GM04504 (cell line): Measurements from ENCODE around the gene PIM1.
A peak's percentile ranks its signal among the peaks of the same experiment; 100 is the strongest.
"Not testable (repeated sequence)": the region's sequence is repeated elsewhere in the genome, so short reads cannot be mapped to it uniquely, and the experiment has no call there.

Experiments used
- DNase-seq: peaks from one replicate; pipeline ENCODE4 v3.0.0-alpha.2; 2012; ENCODE audit warnings: low read depth

PIM1 gene

GRCh38 chr6:37171201-37171969 is 1.4 kb downstream of the PIM1 start:
- DNase-seq, result peak; percentile 24

- peak; percentile 89 for DNase-seq
These were observed 2.2 kb downstream of the PIM1 start for GRCh38 chr6:37171970-37172812.

GRCh38 chr6:37172912-37173492 is 3.0 kb downstream of the PIM1 start:
- no peak for DNase-seq

- DNase-seq, result no peak
These were observed 3.7 kb downstream of the PIM1 start for GRCh38 chr6:37173493-37174195.

- no peak for DNase-seq
These were observed 4.2 kb downstream of the PIM1 start for GRCh38 chr6:37174196-37174514.

- DNase-seq, result no peak
These were observed 4.8 kb downstream of the PIM1 start for GRCh38 chr6:37174515-37175331.

- DNase-seq, result no peak
These were observed 5.6 kb downstream of the PIM1 start for GRCh38 chr6:37175332-37176267.

- no peak for DNase-seq
These were observed 6.5 kb downstream of the PIM1 start for GRCh38 chr6:37176268-37177076.

GRCh38 chr6:37177077-37177934 is 7.4 kb downstream of the PIM1 start:
- no peak for DNase-seq

GRCh38 chr6:37177935-37178517 is 8.1 kb downstream of the PIM1 start:
- DNase-seq, result no peak

- no peak for DNase-seq
These were observed 10.1 kb downstream of the PIM1 start for GRCh38 chr6:37180075-37180474.

- DNase-seq, result not testable (repeated sequence)
These were observed 10.7 kb downstream of the PIM1 start for GRCh38 chr6:37180610-37181009.

GRCh38 chr6:37182736-37183590 is 13.0 kb downstream of the PIM1 start:
- DNase-seq, result no peak

GRCh38 chr6:37185949-37186720 is 16.2 kb downstream of the PIM1 start:
- DNase-seq, result not testable (repeated sequence)

- no peak for DNase-seq
These were observed 17.5 kb downstream of the PIM1 start for GRCh38 chr6:37187321-37188022.
